GM12878 (cell line): Measurements from ENCODE around the gene BUD23. TPM values are rescaled to one million over a fixed set of nuclear protein-coding genes. Genes with fewer than 3 reads are reported as not detected.

Experiments
- BRCA1 ChIP-seq: IDR thresholded peaks from 2 replicates; pipeline ENCODE4 v1.6.1; 2011; ENCODE audit warnings: low read depth, low read length, improper control_type of control experiment
- ESRRA ChIP-seq: IDR thresholded peaks from 2 replicates; pipeline ENCODE4 v1.6.1; 2012; ENCODE audit warnings: mild to moderate bottlenecking, low read length, improper control_type of control experiment
- ETV6 ChIP-seq, 2 experiments: fragments of 450-650 bp in 1 of 2; IDR thresholded peaks in 1 of 2; conservative IDR thresholded peaks in 1 of 2; 2 replicates each; pipeline ENCODE4 v1.6.1; 2014; ENCODE audit warnings: antibody characterized with exemption in 1 of 2, borderline replicate concordance in 1 of 2, low read depth in 1 of 2, mild to moderate bottlenecking in 1 of 2, moderate library complexity in 1 of 2
- HDAC2 ChIP-seq: fragments of 200-600 bp; sonication (generic); IDR thresholded peaks from 2 replicates; pipeline ENCODE4 v1.6.1; 2017
- IRF4 ChIP-seq: IDR thresholded peaks from 2 replicates; pipeline ENCODE4 v1.6.1; 2011; ENCODE audit warnings: low read depth, low read length
- JUNB ChIP-seq: IDR thresholded peaks from 2 replicates; pipeline ENCODE4 v1.6.1; 2016; ENCODE audit warnings: antibody characterized with exemption, mild to moderate bottlenecking
- RCOR1 ChIP-seq: conservative IDR thresholded peaks from 2 replicates; pipeline ENCODE4 v1.6.1; 2012; ENCODE audit warnings: low read depth, low read length, improper control_type of control experiment
- RFX5 ChIP-seq: IDR thresholded peaks from 2 replicates; pipeline ENCODE4 v1.6.1; 2011; ENCODE audit warnings: low read depth, low read length, improper control_type of control experiment
- SMAD1 ChIP-seq: fragments of 450-650 bp; IDR thresholded peaks from 2 replicates; pipeline ENCODE4 v1.6.1; 2018; ENCODE audit warnings: mild to moderate bottlenecking, low read depth; ENCODE audit not compliant: partially characterized antibody
- SP1 ChIP-seq: IDR thresholded peaks from one replicate; pipeline ENCODE4 v1.6.1; 2011; ENCODE audit warnings: low read depth, low read length
- ZNF622 ChIP-seq: fragments of 450-650 bp; IDR thresholded peaks from 2 replicates; pipeline ENCODE4 v1.6.1; 2017; ENCODE audit warnings: mild to moderate bottlenecking, inconsistent platforms
- polyA plus RNA-seq, 11 experiments: library from polyadenylated mRNA; depleted of rRNA in 4 of 11; unstranded in 6 of 11; stranded (reverse) in 5 of 11; fragments of >200 nt; fragmentation: Nextera tagmentation in 4 of 11; fragmentation: Illumina TruSeq in 1 of 11; extraction: Ambion mirVana in 4 of 11; extraction: Trizol in 1 of 11; gene quantifications; 1 replicate in 1 of 11; 2 replicates in 10 of 11; pipeline versions ENCODE4 v1.2.1 to v1.2.3, GENCODE V29; 2011 to 2016; ENCODE audit warnings: inconsistent platforms in 2 of 11, missing spikeins in 2 of 11, low read depth in 1 of 11
- total RNA-seq, 4 experiments: library from RNA; depleted of rRNA in 3 of 4; stranded (reverse); fragments of >200 nt in 3 of 4; fragmentation: Illumina TruSeq in 1 of 4; extraction: Trizol in 1 of 4; gene quantifications; 2 replicates each; pipeline versions ENCODE4 v1.2.1 to v1.2.3, GENCODE V29; 2013 to 2021
- TF ChIP-seq, protein P1 (sequence below): IDR thresholded peaks from 2 replicates; pipeline ENCODE4 v1.6.1; 2012; ENCODE audit warnings: mild to moderate bottlenecking, low read depth, low read length

Gene BUD23
- total and polyA plus RNA-seq, 10 of the 15 experiments (the other 5 are each of a cell fraction or from before 2014, with no cell fraction given) = 36.4 to 138 (median 99.5) TPM

DNA sequence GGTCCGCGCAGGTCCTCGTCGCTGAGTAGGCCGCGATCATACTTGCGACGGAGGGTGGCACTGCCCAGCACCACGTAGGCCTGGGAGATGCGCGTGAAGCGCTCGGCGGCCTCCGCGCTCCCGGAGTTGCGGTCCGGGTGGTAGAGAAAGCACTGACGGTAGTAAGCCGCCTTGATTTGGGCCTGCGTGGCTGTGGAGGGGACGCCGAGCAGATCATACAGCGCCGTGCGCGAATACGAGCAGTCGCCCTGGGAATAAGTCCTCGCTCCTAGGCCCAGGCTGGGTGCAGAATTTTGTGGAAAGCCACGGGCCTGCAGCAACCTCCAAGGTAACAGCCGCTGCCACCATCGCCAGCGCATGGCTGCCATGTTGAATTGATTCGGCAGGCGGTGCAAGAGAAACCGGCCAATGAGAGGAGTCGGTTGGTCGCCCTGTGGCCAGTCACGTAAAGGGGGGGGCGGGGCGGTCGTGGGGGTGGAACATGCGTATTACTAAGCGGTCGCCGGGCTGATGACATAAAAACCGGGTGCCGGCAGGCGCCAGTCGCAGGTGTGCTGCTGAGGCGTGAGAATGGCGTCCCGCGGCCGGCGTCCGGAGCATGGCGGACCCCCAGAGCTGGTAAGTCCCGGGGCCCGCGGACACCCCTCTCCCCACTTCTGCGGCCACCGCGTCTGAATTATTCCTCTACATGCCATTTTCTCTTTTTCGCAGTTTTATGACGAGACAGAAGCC is at the start of gene BUD23, which contains the start of gene DNAJC30 (continued):
- TF ChIP-seq, protein P1, sequence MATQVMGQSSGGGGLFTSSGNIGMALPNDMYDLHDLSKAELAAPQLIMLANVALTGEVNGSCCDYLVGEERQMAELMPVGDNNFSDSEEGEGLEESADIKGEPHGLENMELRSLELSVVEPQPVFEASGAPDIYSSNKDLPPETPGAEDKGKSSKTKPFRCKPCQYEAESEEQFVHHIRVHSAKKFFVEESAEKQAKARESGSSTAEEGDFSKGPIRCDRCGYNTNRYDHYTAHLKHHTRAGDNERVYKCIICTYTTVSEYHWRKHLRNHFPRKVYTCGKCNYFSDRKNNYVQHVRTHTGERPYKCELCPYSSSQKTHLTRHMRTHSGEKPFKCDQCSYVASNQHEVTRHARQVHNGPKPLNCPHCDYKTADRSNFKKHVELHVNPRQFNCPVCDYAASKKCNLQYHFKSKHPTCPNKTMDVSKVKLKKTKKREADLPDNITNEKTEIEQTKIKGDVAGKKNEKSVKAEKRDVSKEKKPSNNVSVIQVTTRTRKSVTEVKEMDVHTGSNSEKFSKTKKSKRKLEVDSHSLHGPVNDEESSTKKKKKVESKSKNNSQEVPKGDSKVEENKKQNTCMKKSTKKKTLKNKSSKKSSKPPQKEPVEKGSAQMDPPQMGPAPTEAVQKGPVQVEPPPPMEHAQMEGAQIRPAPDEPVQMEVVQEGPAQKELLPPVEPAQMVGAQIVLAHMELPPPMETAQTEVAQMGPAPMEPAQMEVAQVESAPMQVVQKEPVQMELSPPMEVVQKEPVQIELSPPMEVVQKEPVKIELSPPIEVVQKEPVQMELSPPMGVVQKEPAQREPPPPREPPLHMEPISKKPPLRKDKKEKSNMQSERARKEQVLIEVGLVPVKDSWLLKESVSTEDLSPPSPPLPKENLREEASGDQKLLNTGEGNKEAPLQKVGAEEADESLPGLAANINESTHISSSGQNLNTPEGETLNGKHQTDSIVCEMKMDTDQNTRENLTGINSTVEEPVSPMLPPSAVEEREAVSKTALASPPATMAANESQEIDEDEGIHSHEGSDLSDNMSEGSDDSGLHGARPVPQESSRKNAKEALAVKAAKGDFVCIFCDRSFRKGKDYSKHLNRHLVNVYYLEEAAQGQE = no peak
- TF ChIP-seq ETV6 (conservative IDR thresholded peaks at IDR 0.05 in 1 of 2, IDR thresholded peaks at IDR 0.05 in 1 of 2; ENCODE audit: borderline replicate concordance in 1 of 2, low read depth in 1 of 2) (no peak), RFX5 (no peak), SP1 (peak; percentile 85), RCOR1 (no peak), JUNB (no peak), ESRRA (no peak), SMAD1 (peak; percentile 11), HDAC2 (no peak), IRF4 (0 out of 2 replicates have a peak, but pooled peaks have one; percentile 15), ZNF622 (no peak), BRCA1 (no peak)
